Nephron (organoid): ENCODE measurements around the gene PRR5L.

Experiments used
- H3K27ac Mint-ChIP-seq, 3 experiments: 2 replicates each; pipeline ENCODE4 v1.8.0; 2020; ENCODE audit warnings: mixed read lengths in 3 of 3, mild to moderate bottlenecking in 2 of 3, moderate library complexity in 1 of 3
- H3K27me3 Mint-ChIP-seq: 2 replicates; pipeline ENCODE4 v1.8.0; 2021; ENCODE audit warnings: low read depth, mild to moderate bottlenecking, moderate library complexity, mixed read lengths
- H3K36me3 Mint-ChIP-seq: 2 replicates; pipeline ENCODE4 v1.8.0; 2020; ENCODE audit warnings: low read depth, mixed read lengths
- H3K4me1 Mint-ChIP-seq: 2 replicates; pipeline ENCODE4 v1.8.0; 2020; ENCODE audit warnings: mixed read lengths
- H3K4me3 Mint-ChIP-seq, 3 experiments: 2 replicates each; pipeline ENCODE4 v1.8.0; 2020; ENCODE audit warnings: mild to moderate bottlenecking in 3 of 3, mixed read lengths in 3 of 3, moderate library complexity in 2 of 3
- H3K9me3 Mint-ChIP-seq: 2 replicates; pipeline ENCODE4 v1.8.0; 2020; ENCODE audit warnings: mixed read lengths
- CTCF ChIP-seq, 3 experiments: fragments of 200-600 bp; sonication (generic); IDR thresholded peaks; one replicate each; pipeline ENCODE4 v1.5.0; 2021; ENCODE audit warnings: antibody characterized with exemption in 3 of 3; ENCODE audit not compliant: unreplicated experiment in 3 of 3

The PRR5L gene

GRCh38 chr11:36394926-36395325 lies 98.8 kb downstream of the PRR5L start:
- no peak overlapping the region for H3K4me3 Mint-ChIP-seq
- H3K27me3 Mint-ChIP-seq, result peaks cover 3% of the 10 kb centered on the region
- H3K9me3 Mint-ChIP-seq, result peaks cover 3% of the 10 kb centered on the region
- no peak overlapping the region for H3K27ac Mint-ChIP-seq
- no peak for TF ChIP-seq CTCF (IDR thresholded peaks at IDR 0.05; ENCODE audit: unreplicated experiment in 3 of 3)
- peaks cover 13% of the 10 kb centered on the region for H3K36me3 Mint-ChIP-seq
- H3K4me1 Mint-ChIP-seq, result no peaks in the 10 kb centered on the region

GRCh38 chr11:36395978-36396736 lies 100.1 kb downstream of the PRR5L start:
- no peak overlapping the region for H3K27ac Mint-ChIP-seq
- peaks cover 14% of the 10 kb centered on the region for H3K36me3 Mint-ChIP-seq
- H3K9me3 Mint-ChIP-seq, result peaks cover 3% of the 10 kb centered on the region
- peaks cover 3% of the 10 kb centered on the region for H3K27me3 Mint-ChIP-seq
- no peaks in the 10 kb centered on the region for H3K4me1 Mint-ChIP-seq
- no peak overlapping the region for H3K4me3 Mint-ChIP-seq
- TF ChIP-seq CTCF (IDR thresholded peaks at IDR 0.05; ENCODE audit: unreplicated experiment in 3 of 3), result no peak

DNA sequence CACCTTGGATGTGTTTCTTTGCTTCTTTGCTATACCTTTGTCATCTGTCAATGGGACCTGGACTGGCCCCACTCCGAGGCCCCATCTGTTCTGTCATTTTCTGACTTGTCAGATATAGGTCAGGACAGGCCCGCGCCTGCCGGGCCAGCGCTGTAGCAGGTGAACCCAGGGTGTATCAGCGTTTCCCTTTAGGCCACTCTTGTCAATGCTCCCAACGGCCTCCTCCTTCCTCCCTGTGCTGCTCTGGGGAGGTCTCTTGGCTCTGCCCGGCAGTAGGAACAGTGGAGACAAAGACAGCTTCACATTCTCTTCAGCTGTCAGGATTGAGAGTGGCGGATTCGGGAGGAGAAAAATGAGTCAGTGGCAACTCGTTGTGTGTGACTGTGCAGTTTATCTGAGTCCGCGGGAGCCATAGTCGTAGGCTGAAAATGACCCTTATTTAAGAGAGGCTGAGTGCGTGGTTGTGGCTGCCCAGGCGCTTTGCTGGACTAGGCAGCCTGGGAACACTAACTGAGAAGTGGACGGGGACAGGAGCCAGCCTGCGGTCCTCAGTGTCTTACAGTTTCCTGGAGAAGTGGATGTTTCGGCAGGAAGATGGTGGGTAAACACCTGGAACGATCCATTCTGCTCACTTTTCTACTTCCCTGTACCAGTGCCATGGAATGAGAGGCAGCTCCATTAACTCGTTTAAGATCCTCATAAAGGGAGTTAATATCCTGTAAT lies 102.3 kb downstream of the PRR5L start:
- H3K27me3 Mint-ChIP-seq, result peaks cover 3% of the 10 kb centered on the region
- no peak overlapping the region for H3K27ac Mint-ChIP-seq
- peaks cover 14% of the 10 kb centered on the region for H3K36me3 Mint-ChIP-seq
- peaks cover 3% of the 10 kb centered on the region for H3K9me3 Mint-ChIP-seq
- H3K4me3 Mint-ChIP-seq, result no peak overlapping the region
- H3K4me1 Mint-ChIP-seq, result no peaks in the 10 kb centered on the region
- TF ChIP-seq CTCF (IDR thresholded peaks at IDR 0.05; ENCODE audit: unreplicated experiment in 3 of 3), result no peak

GRCh38 chr11:36399236-36399635 lies 103.1 kb downstream of the PRR5L start:
- peaks cover 15% of the 10 kb centered on the region for H3K36me3 Mint-ChIP-seq
- no peak for TF ChIP-seq CTCF (IDR thresholded peaks at IDR 0.05; ENCODE audit: unreplicated experiment in 3 of 3)
- no peak overlapping the region for H3K27ac Mint-ChIP-seq
- H3K4me3 Mint-ChIP-seq, result no peak overlapping the region
- peaks cover 3% of the 10 kb centered on the region for H3K9me3 Mint-ChIP-seq
- no peaks in the 10 kb centered on the region for H3K4me1 Mint-ChIP-seq
- H3K27me3 Mint-ChIP-seq, result peaks cover 3% of the 10 kb centered on the region

GRCh38 chr11:36399745-36400144 lies 103.7 kb downstream of the PRR5L start:
- TF ChIP-seq CTCF (IDR thresholded peaks at IDR 0.05; ENCODE audit: unreplicated experiment in 3 of 3), result no peak
- no peak overlapping the region for H3K27ac Mint-ChIP-seq
- H3K36me3 Mint-ChIP-seq, result peaks cover 9% of the 10 kb centered on the region
- H3K4me1 Mint-ChIP-seq, result no peaks in the 10 kb centered on the region
- H3K4me3 Mint-ChIP-seq, result no peak overlapping the region
- peaks cover under 1% of the 10 kb centered on the region for H3K9me3 Mint-ChIP-seq
- H3K27me3 Mint-ChIP-seq, result peaks cover 3% of the 10 kb centered on the region
